K562 (cell line): ENCODE data around the gene CDK14. TPM values are rescaled to one million over a fixed set of nuclear protein-coding genes. Genes with fewer than 3 reads are reported as not detected.

Experiments
- ATAC-seq: fragments of 200-7000 bp; cut with Tn5 transposase; 3 replicates; pipeline ENCODE4 v1.9.1; 2020; ENCODE audit warnings: moderate library complexity
- BruUV-seq: library from RNA; stranded (reverse); fragments of 400-500 nt; replicated peaks from 2 replicates; lab custom pipeline; 2021; lab: Mats Ljungman, UMichigan
- CTCF ChIA-PET: fragments of 300-600 bp; formaldehyde crosslinking; extraction: SDS; loops from one replicate; lab custom pipeline; 2021; ENCODE audit warnings: low intra/inter-chr PET ratio; lab: Yijun Ruan, JAX
- POLR2A ChIA-PET: fragments of 300-600, 350-650 bp; sonication (Branson Sonifier 250); formaldehyde crosslinking; extraction: SDS; loops from one replicate; lab custom pipeline; 2021; ENCODE audit warnings: antibody characterized with exemption, inconsistent platforms; lab: Yijun Ruan, JAX
- DNase-seq, 4 experiments: peaks; one replicate each; pipeline versions ENCODE4 v3.0.0 to v3.0.0-alpha.2; 2011 to 2018; ENCODE audit warnings: low spot score in 3 of 4, mixed read lengths in 3 of 4; ENCODE audit errors: extremely low read depth in 1 of 4
- FAIRE-seq: peaks from 2 replicates; lab custom pipeline; 2011; peaks lifted over from hg19 to GRCh38; lab: Jason Lieb, UNC
- H2AFZ ChIP-seq: 2 replicates; pipeline ENCODE4 v1.6.0; 2011; ENCODE audit warnings: low read depth, low read length, control low read depth, inconsistent platforms
- H3K27ac ChIP-seq: fragments of 200-600 bp; 3 replicates; pipeline ENCODE4 v1.8.0; 2011; ENCODE audit warnings: low read depth, mild to moderate bottlenecking, control low read depth, inconsistent platforms, low read length, moderate library complexity, mixed read lengths; ENCODE audit errors: extremely low read depth
- H3K27me3 ChIP-seq, 2 experiments: fragments of 300-600 bp in 1 of 2; 2 replicates in 1 of 2; 3 replicates in 1 of 2; pipeline versions ENCODE4 v1.6.0 to v1.8.0; 2011; ENCODE audit warnings: inconsistent platforms in 2 of 2, low read length in 2 of 2, mild to moderate bottlenecking in 1 of 2, mixed read lengths in 1 of 2, moderate library complexity in 1 of 2; ENCODE audit not compliant: control insufficient read depth in 2 of 2, insufficient read depth in 2 of 2
- H3K36me3 ChIP-seq: fragments of 300-600 bp; 3 replicates; pipeline ENCODE4 v1.8.0; 2011; ENCODE audit warnings: mild to moderate bottlenecking, low read length, inconsistent platforms; ENCODE audit not compliant: control insufficient read depth, insufficient read depth
- H3K4me1 ChIP-seq, 2 experiments: fragments of 200-600 bp in 1 of 2; replicated peaks in 1 of 2; 2 replicates in 1 of 2; 3 replicates in 1 of 2; pipeline versions ENCODE4 v1.5.1 to v1.8.0; 2011; ENCODE audit warnings: inconsistent platforms in 2 of 2, low read length in 2 of 2, mild to moderate bottlenecking in 1 of 2, mixed read lengths in 1 of 2, moderate library complexity in 1 of 2; ENCODE audit not compliant: control insufficient read depth in 2 of 2, insufficient read depth in 2 of 2
- H3K4me2 ChIP-seq: 2 replicates; pipeline ENCODE4 v1.6.1; 2011; ENCODE audit warnings: low read length, control low read depth, inconsistent platforms, mixed read lengths; ENCODE audit not compliant: insufficient read depth
- H3K4me3 ChIP-seq: fragments of 200-600 bp; sonication (generic), shearing (Covaris generic); 2 replicates; pipeline ENCODE4 v1.5.1; 2016; ENCODE audit warnings: control low read depth, inconsistent platforms
- H3K79me2 ChIP-seq: fragments of 200-600 bp; 3 replicates; pipeline ENCODE4 v1.8.0; 2011; ENCODE audit warnings: low read length, inconsistent platforms; ENCODE audit not compliant: control insufficient read depth, insufficient read depth
- H3K9ac ChIP-seq, 2 experiments: 2 replicates each; pipeline versions ENCODE4 v1.6.0 to v1.6.1; 2011; ENCODE audit warnings: low read depth in 2 of 2, low read length in 2 of 2, control low read depth in 1 of 2, inconsistent platforms in 1 of 2, mild to moderate bottlenecking in 1 of 2, mixed read lengths in 1 of 2; ENCODE audit not compliant: insufficient read depth in 1 of 2
- H3K9me1 ChIP-seq: one replicate; pipeline ENCODE4 v1.6.0; 2011; ENCODE audit warnings: inconsistent platforms, mild to moderate bottlenecking, low read length, moderate library complexity; ENCODE audit not compliant: control insufficient read depth, insufficient read depth
- H3K9me3 ChIP-seq: replicated peaks from 2 replicates; pipeline ENCODE4 v1.5.1; 2011; ENCODE audit warnings: low read depth, low read length, inconsistent platforms; ENCODE audit not compliant: control insufficient read depth, insufficient read depth
- H4K20me1 ChIP-seq: replicated peaks from 2 replicates; pipeline ENCODE4 v1.6.1; 2011; ENCODE audit warnings: low read length, inconsistent platforms, mixed read lengths; ENCODE audit not compliant: control insufficient read depth, insufficient read depth
- BDP1 ChIP-seq: IDR thresholded peaks from 3 replicates; pipeline ENCODE4 v1.6.1; 2011; ENCODE audit not compliant: insufficient read length, insufficient read depth
- CBX2 ChIP-seq: fragments of 200-600 bp; sonication (generic); IDR thresholded peaks from one replicate; pipeline ENCODE4 v1.6.1; 2012; ENCODE audit warnings: mild to moderate bottlenecking, low read length, inconsistent platforms; ENCODE audit not compliant: insufficient read depth, poor library complexity, severe bottlenecking
- KDM5B ChIP-seq: fragments of 200-600 bp; sonication (generic); IDR thresholded peaks from 2 replicates; pipeline ENCODE4 v1.6.1; 2012; ENCODE audit warnings: low read depth, mild to moderate bottlenecking, moderate library complexity, low read length, control low read depth, inconsistent platforms; ENCODE audit not compliant: insufficient replicate concordance
- MTA2 ChIP-seq: fragments of 450-650 bp; IDR thresholded peaks from 2 replicates; pipeline ENCODE4 v1.6.1; 2016; ENCODE audit warnings: low read depth
- NFIX ChIP-seq: fragments of 250-450 bp; sonication (Bioruptor Pico); IDR thresholded peaks from 2 replicates; pipeline ENCODE4 v1.4.0; 2020; ENCODE audit warnings: low read depth, mild to moderate bottlenecking, moderate library complexity
- RBM15 ChIP-seq: fragments of 200-400 bp; formaldehyde crosslinking; IDR thresholded peaks from 2 replicates; pipeline ENCODE4 v1.6.1; 2018; ENCODE audit warnings: mild to moderate bottlenecking, low read length, moderate library complexity; ENCODE audit not compliant: insufficient read depth
- RBM34 ChIP-seq: fragments of 200-400 bp; formaldehyde crosslinking; IDR thresholded peaks from 2 replicates; pipeline ENCODE4 v1.6.1; 2018; ENCODE audit warnings: low read length, borderline replicate concordance; ENCODE audit not compliant: insufficient read depth
- SMAD1 ChIP-seq: fragments of 150-350 bp; IDR thresholded peaks from 2 replicates; pipeline ENCODE4 v1.6.1; 2014; ENCODE audit warnings: low read length, low read depth; ENCODE audit not compliant: partially characterized antibody
- TEAD2 ChIP-seq: fragments of 450-650 bp; IDR thresholded peaks from 2 replicates; pipeline ENCODE4 v1.6.1; 2016; ENCODE audit warnings: missing genetic modification characterization, control low read depth, missing compliant biosample characterization
- TRIM24 ChIP-seq, 2 experiments: fragments of 450-650 bp; IDR thresholded peaks; 2 replicates each; pipeline ENCODE4 v1.6.1; 2016
- ZEB2 ChIP-seq: fragments of 450-650 bp; IDR thresholded peaks from 2 replicates; pipeline ENCODE4 v1.6.1; 2016
- ZFP36 ChIP-seq: fragments of 150-350 bp; IDR thresholded peaks from 2 replicates; pipeline ENCODE4 v1.6.1; 2018; ENCODE audit warnings: low read length, low read depth; ENCODE audit not compliant: partially characterized antibody
- ZNF23 ChIP-seq: fragments of 250-450 bp; sonication (Bioruptor Pico); IDR thresholded peaks from 2 replicates; pipeline ENCODE4 v1.4.0; 2020; ENCODE audit warnings: mild to moderate bottlenecking
- ZNF41 ChIP-seq: fragments of 250-450 bp; sonication (Bioruptor Pico); conservative IDR thresholded peaks from 2 replicates; pipeline ENCODE4 v1.4.0; 2020; ENCODE audit warnings: mild to moderate bottlenecking
- ZNF561 ChIP-seq: fragments of 450-650 bp; formaldehyde crosslinking; conservative IDR thresholded peaks from 2 replicates; pipeline ENCODE4 v1.4.0; 2020; ENCODE audit warnings: mild to moderate bottlenecking, moderate library complexity
- WGBS: fragments of 100-300 bp; shearing (Covaris generic); methylation state at CpG from one replicate; pipeline ENCODE4 v1.1.6; 2016; ENCODE audit warnings: low coverage, mixed read lengths; ENCODE audit not compliant: insufficient coverage; ENCODE audit errors: missing lambda C conversion rate; 5-methylcytosine and 5-hydroxymethylcytosine counted together
- in situ Hi-C: fragments of 300-500 bp; cut with MboI; formaldehyde crosslinking; loops from 4 replicates; pipeline ENCODE4 v1.15.0; 2018; ENCODE audit warnings: inconsistent platforms, mixed read lengths
- intact Hi-C: fragments of 100-400 bp; cut with micrococcal nuclease; formaldehyde crosslinking; loops from 2 replicates; pipeline ENCODE4 v1.14.2; 2022
- polyA plus RNA-seq, 8 experiments: library from polyadenylated mRNA; depleted of rRNA in 4 of 8; stranded (reverse) in 5 of 8; unstranded in 3 of 8; fragments of >200 nt; fragmentation: Nextera tagmentation in 2 of 8; fragmentation: Illumina TruSeq in 1 of 8; extraction: Ambion mirVana in 2 of 8; extraction: Trizol in 1 of 8; gene quantifications; 2 replicates each; pipeline versions ENCODE4 v1.2.1 to v1.2.3, GENCODE V29; 2011 to 2014; ENCODE audit warnings: inconsistent platforms in 1 of 8, missing spikeins in 1 of 8
- total RNA-seq, 7 experiments: library from RNA; depleted of rRNA in 6 of 7; stranded (reverse); fragments of >200 nt in 6 of 7; fragmentation: Illumina TruSeq in 2 of 7; extraction: Trizol in 2 of 7; gene quantifications; 2 replicates each; pipeline versions ENCODE4 v1.2.1 to v1.2.3, GENCODE V29; 2011 to 2021; ENCODE audit warnings: low replicate concordance in 1 of 7
- TF ChIP-seq, protein P1 (sequence below): fragments of 250-450 bp; sonication (Bioruptor Pico); IDR thresholded peaks from 2 replicates; pipeline ENCODE4 v1.5.0; 2021
- TF ChIP-seq, protein P2 (sequence below): fragments of 450-650 bp; IDR thresholded peaks from 2 replicates; pipeline ENCODE4 v1.6.1; 2016; ENCODE audit warnings: antibody characterized with exemption
- TF ChIP-seq, protein P3 (sequence below): sonication (generic); formaldehyde crosslinking; IDR thresholded peaks from 2 replicates; pipeline ENCODE4 v1.8.1; 2023; ENCODE audit warnings: mild to moderate bottlenecking, missing genetic modification reagents
- TF ChIP-seq, protein P4 (sequence below): sonication (generic); formaldehyde crosslinking; IDR thresholded peaks from 2 replicates; pipeline ENCODE4 v1.8.0; 2022; ENCODE audit warnings: mild to moderate bottlenecking, missing genetic modification reagents

Gene CDK14
- total and polyA plus RNA-seq, 9 of the 15 experiments (the other 6 are each of a cell fraction or from before 2014, with no cell fraction given): 0.03 to 0.91 (median 0.16) TPM

DNA sequence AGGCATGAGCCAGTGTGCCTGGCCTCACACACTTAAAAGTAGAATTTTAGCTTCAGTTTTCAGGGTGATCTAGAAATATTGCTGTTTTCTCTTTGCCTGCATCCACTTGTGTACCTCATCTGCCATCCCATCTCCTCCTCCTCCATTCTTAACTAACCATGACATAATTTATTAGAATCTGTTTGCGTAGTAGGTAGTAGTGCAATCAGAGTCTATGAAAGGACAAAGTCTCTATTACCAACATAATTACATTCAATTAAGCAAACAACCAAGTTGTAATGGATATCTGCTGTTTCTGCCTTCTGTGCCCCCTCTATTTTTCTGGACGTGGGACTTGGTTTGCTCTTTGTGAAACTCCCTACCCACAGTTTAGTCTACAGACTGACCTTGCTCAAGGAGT lies 72.9 kb downstream of the CDK14 start (continued):
- TF ChIP-seq, protein P1, sequence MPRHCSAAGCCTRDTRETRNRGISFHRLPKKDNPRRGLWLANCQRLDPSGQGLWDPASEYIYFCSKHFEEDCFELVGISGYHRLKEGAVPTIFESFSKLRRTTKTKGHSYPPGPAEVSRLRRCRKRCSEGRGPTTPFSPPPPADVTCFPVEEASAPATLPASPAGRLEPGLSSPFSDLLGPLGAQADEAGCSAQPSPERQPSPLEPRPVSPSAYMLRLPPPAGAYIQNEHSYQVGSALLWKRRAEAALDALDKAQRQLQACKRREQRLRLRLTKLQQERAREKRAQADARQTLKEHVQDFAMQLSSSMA: no peak
- no peak for TF ChIP-seq ZEB2
- no peak for TF ChIP-seq MTA2
- TF ChIP-seq, protein P2, sequence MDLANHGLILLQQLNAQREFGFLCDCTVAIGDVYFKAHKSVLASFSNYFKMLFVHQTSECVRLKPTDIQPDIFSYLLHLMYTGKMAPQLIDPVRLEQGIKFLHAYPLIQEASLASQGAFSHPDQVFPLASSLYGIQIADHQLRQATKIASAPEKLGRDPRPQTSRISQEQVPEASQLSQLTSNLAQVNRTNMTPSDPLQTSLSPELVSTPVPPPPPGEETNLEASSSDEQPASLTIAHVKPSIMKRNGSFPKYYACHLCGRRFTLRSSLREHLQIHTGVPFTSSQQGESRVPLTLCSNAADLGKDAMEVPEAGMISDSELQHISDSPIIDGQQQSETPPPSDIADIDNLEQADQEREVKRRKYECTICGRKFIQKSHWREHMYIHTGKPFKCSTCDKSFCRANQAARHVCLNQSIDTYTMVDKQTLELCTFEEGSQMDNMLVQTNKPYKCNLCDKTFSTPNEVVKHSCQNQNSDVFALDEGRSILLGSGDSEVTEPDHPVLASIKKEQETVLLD: no peak
- no peak for TF ChIP-seq ZNF41 (CRISPR knock-in tag)
- no peak for TF ChIP-seq ZNF23 (CRISPR knock-in tag)
- no peak for TF ChIP-seq TRIM24 (IDR thresholded peaks at IDR 0.05)

DNA sequence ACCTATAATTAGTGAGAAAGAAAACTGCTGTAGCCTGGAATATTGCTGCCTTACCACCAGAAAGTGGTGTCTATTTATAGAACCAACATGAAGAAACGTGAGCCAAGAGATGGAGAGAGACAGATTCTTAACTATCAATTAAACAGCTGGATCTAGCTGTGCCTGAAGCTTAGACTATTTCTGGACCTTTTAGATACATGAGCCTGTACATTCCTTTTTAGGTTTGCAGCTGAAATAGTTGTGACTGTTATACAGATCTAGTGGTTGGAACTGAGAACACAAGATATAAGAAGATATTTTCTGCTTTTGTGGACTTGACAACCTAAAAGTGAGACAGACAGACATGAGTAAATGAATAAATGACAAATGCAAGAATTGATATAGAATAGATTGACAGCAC lies 73.4 kb downstream of the CDK14 start:
- Histone ChIP-seq H3K36me3 (no peaks in the 10 kb centered on the region), H3K27ac (no peak overlapping the region), H3K9me3 (no peaks in the 10 kb centered on the region), H3K4me3 (no peak overlapping the region), H2AFZ (no peak overlapping the region), H3K79me2 (no peaks in the 10 kb centered on the region), H3K4me1 (no peaks in the 10 kb centered on the region), H3K9ac (no peak overlapping the region), H4K20me1 (no peaks in the 10 kb centered on the region), H3K27me3 (no peaks in the 10 kb centered on the region), H3K9me1 (no peaks in the 10 kb centered on the region), H3K4me2 (no peak overlapping the region)
- no peak for ATAC-seq
- BruUV-seq: no TSS peak
- 6% methylated on average over 1 of the region's 1 CpG for WGBS
- POLR2A ChIA-PET: no interaction called here
- peak; percentile 15 for FAIRE-seq
- CTCF ChIA-PET: no interaction called here
- in situ Hi-C loops (no loop called here), intact Hi-C loops (no loop called here)
- DNase-seq: no peak
- TF ChIP-seq KDM5B (no peak), TEAD2 (no peak), RBM34 (no peak), SMAD1 (no peak), BDP1 (no peak), ZFP36 (no peak), RBM15 (no peak), CBX2 (no peak), NFIX (CRISPR knock-in tag) (no peak), ZNF561 (CRISPR knock-in tag) (no peak)
- TF ChIP-seq, protein P3, sequence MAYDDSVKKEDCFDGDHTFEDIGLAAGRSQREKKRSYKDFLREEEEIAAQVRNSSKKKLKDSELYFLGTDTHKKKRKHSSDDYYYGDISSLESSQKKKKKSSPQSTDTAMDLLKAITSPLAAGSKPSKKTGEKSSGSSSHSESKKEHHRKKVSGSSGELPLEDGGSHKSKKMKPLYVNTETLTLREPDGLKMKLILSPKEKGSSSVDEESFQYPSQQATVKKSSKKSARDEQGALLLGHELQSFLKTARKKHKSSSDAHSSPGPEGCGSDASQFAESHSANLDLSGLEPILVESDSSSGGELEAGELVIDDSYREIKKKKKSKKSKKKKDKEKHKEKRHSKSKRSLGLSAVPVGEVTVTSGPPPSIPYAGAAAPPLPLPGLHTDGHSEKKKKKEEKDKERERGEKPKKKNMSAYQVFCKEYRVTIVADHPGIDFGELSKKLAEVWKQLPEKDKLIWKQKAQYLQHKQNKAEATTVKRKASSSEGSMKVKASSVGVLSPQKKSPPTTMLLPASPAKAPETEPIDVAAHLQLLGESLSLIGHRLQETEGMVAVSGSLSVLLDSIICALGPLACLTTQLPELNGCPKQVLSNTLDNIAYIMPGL: no peak
- TF ChIP-seq, protein P4, sequence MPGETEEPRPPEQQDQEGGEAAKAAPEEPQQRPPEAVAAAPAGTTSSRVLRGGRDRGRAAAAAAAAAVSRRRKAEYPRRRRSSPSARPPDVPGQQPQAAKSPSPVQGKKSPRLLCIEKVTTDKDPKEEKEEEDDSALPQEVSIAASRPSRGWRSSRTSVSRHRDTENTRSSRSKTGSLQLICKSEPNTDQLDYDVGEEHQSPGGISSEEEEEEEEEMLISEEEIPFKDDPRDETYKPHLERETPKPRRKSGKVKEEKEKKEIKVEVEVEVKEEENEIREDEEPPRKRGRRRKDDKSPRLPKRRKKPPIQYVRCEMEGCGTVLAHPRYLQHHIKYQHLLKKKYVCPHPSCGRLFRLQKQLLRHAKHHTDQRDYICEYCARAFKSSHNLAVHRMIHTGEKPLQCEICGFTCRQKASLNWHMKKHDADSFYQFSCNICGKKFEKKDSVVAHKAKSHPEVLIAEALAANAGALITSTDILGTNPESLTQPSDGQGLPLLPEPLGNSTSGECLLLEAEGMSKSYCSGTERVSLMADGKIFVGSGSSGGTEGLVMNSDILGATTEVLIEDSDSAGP: no peak
